B cell (primary cell): Measurements from ENCODE around the gene LMTK3. TPM values are rescaled to one million over a fixed set of nuclear protein-coding genes. Genes with fewer than 3 reads are reported as not detected.

Experiments
- polyA plus RNA-seq: library from polyadenylated mRNA; depleted of rRNA; stranded (reverse); fragments of >200 nt; gene quantifications from 2 replicates; pipeline ENCODE4 v1.2.3, GENCODE V29; 2012
- total RNA-seq, 2 donors: library from RNA; stranded (reverse); fragments of 120-200 nt in 1 of 2; gene quantifications; 1 replicate in 1 of 2; 2 replicates in 1 of 2; pipeline versions ENCODE4 v1.2.3 to v1.2.4, GENCODE V29; 2013 to 2022

The LMTK3 gene
- total and polyA plus RNA-seq, 2 donors (not counting 1 experiment from before 2014, with no cell fraction given): 0.19 to 1.6 TPM

Other genes starting within 250 kb of the LMTK3 start
- gene ZNF114, start 241.8 kb downstream of the LMTK3 start, total RNA-seq: 0.59 and 0.70 TPM in 2 replicates
- 0.04 and 0.12 TPM in 2 replicates for gene ZNF114, start 241.8 kb downstream of the LMTK3 start, polyA plus RNA-seq
- 305 and 326 TPM in 2 replicates for gene EMP3, start 186.3 kb downstream of the LMTK3 start, total RNA-seq
- 595 and 895 TPM in 2 replicates for gene EMP3, start 186.3 kb downstream of the LMTK3 start, polyA plus RNA-seq
- 30.0 and 34.5 TPM in 2 replicates for gene TMEM143, start 147.9 kb downstream of the LMTK3 start, total RNA-seq
- gene TMEM143, start 147.9 kb downstream of the LMTK3 start, polyA plus RNA-seq: 34.3 and 42.5 TPM in 2 replicates
- not detected in 2 replicates for gene SYNGR4, start 147.5 kb downstream of the LMTK3 start, total RNA-seq
- not detected in 2 replicates for gene SYNGR4, start 147.5 kb downstream of the LMTK3 start, polyA plus RNA-seq
- gene KDELR1, start 120.3 kb downstream of the LMTK3 start, total RNA-seq: 60.5 and 62.7 TPM in 2 replicates
- gene KDELR1, start 120.3 kb downstream of the LMTK3 start, polyA plus RNA-seq: 33.3 and 34.0 TPM in 2 replicates
- gene GRIN2D, start 118.2 kb downstream of the LMTK3 start, total RNA-seq: not detected in 2 replicates
- not detected in 2 replicates for gene GRIN2D, start 118.2 kb downstream of the LMTK3 start, polyA plus RNA-seq
- 38.6 and 40.7 TPM in 2 replicates for gene GRWD1, start 65.9 kb downstream of the LMTK3 start, total RNA-seq
- gene GRWD1, start 65.9 kb downstream of the LMTK3 start, polyA plus RNA-seq: 10.6 and 12.0 TPM in 2 replicates
- gene KCNJ14, start 56.3 kb downstream of the LMTK3 start, total RNA-seq: 2.1 and 2.3 TPM in 2 replicates
- 1.5 and 2.1 TPM in 2 replicates for gene KCNJ14, start 56.3 kb downstream of the LMTK3 start, polyA plus RNA-seq
- gene CYTH2, start 42.5 kb downstream of the LMTK3 start, total RNA-seq: 56.0 and 62.6 TPM in 2 replicates
- gene CYTH2, start 42.5 kb downstream of the LMTK3 start, polyA plus RNA-seq: 31.4 and 40.7 TPM in 2 replicates
- not detected in 2 replicates for gene SULT2B1, start 40.3 kb upstream of the LMTK3 start, total RNA-seq
- not detected in 2 replicates for gene SULT2B1, start 40.3 kb upstream of the LMTK3 start, polyA plus RNA-seq
- gene SPACA4, start 94.9 kb upstream of the LMTK3 start, total RNA-seq: not detected in 2 replicates
- not detected in 2 replicates for gene SPACA4, start 94.9 kb upstream of the LMTK3 start, polyA plus RNA-seq
- gene FAM83E, start 103.2 kb upstream of the LMTK3 start, total RNA-seq: 1.5 and 4.1 TPM in 2 replicates
- gene FAM83E, start 103.2 kb upstream of the LMTK3 start, polyA plus RNA-seq: 0.12 and 0.15 TPM in 2 replicates
- gene RPL18, start 107.3 kb upstream of the LMTK3 start, total RNA-seq: 2,217 and 2,248 TPM in 2 replicates
- gene RPL18, start 107.3 kb upstream of the LMTK3 start, polyA plus RNA-seq: 3,187 and 4,393 TPM in 2 replicates
- gene SPHK2, start 107.7 kb upstream of the LMTK3 start, total RNA-seq: 45.4 and 47.3 TPM in 2 replicates
- gene SPHK2, start 107.7 kb upstream of the LMTK3 start, polyA plus RNA-seq: 14.2 and 17.0 TPM in 2 replicates
- gene DBP, start 125.5 kb upstream of the LMTK3 start, total RNA-seq: 33.0 and 33.2 TPM in 2 replicates
- gene DBP, start 125.5 kb upstream of the LMTK3 start, polyA plus RNA-seq: 14.9 and 23.5 TPM in 2 replicates
- 25.7 and 27.7 TPM in 2 replicates for gene CA11, start 134.4 kb upstream of the LMTK3 start, total RNA-seq
- gene CA11, start 134.4 kb upstream of the LMTK3 start, polyA plus RNA-seq: 6.2 and 6.5 TPM in 2 replicates
- 1.2 and 2.5 TPM in 2 replicates for gene NTN5, start 161.2 kb upstream of the LMTK3 start, total RNA-seq
- gene NTN5, start 161.2 kb upstream of the LMTK3 start, polyA plus RNA-seq: 1.8 and 3.0 TPM in 2 replicates
- not detected in 2 replicates for gene FUT2, start 184.1 kb upstream of the LMTK3 start, total RNA-seq
- not detected in 2 replicates for gene FUT2, start 184.1 kb upstream of the LMTK3 start, polyA plus RNA-seq
- 1.6 and 2.4 TPM in 2 replicates for gene MAMSTR, start 207.9 kb upstream of the LMTK3 start, total RNA-seq
- 0.17 and 0.60 TPM in 2 replicates for gene MAMSTR, start 207.9 kb upstream of the LMTK3 start, polyA plus RNA-seq
- 0.20 TPM in 1 of 2 replicates, not detected in the other for gene RASIP1, start 228.8 kb upstream of the LMTK3 start, total RNA-seq
- gene RASIP1, start 228.8 kb upstream of the LMTK3 start, polyA plus RNA-seq: 0.19 TPM in 1 of 2 replicates, not detected in the other
- not detected in 2 replicates for gene IZUMO1, start 235.1 kb upstream of the LMTK3 start, total RNA-seq
- gene IZUMO1, start 235.1 kb upstream of the LMTK3 start, polyA plus RNA-seq: not detected in 2 replicates
- gene FUT1, start 240.8 kb upstream of the LMTK3 start, total RNA-seq: not detected in 2 replicates
- not detected in 2 replicates for gene FUT1, start 240.8 kb upstream of the LMTK3 start, polyA plus RNA-seq
- gene FGF21, start 243.7 kb upstream of the LMTK3 start, total RNA-seq: not detected in 2 replicates
- not detected in 2 replicates for gene FGF21, start 243.7 kb upstream of the LMTK3 start, polyA plus RNA-seq